SJCRH30 (cell line): Measurements from ENCODE around the gene RASL12. TPM values are rescaled to one million over a fixed set of nuclear protein-coding genes. Genes with fewer than 3 reads are reported as not detected.
"Not testable (repeated sequence)": the region's sequence is repeated elsewhere in the genome, so short reads cannot be mapped to it uniquely, and the experiment has no call there.

Experiments used
- DNase-seq, 2 experiments: peaks; one replicate each; pipeline ENCODE4 v3.0.0-alpha.2; 2015 to 2020
- H3K27ac ChIP-seq: fragments of 250-450 bp; sonication (Bioruptor Pico); 2 replicates; pipeline ENCODE4 v1.5.1; 2020; ENCODE audit warnings: mild to moderate bottlenecking, moderate library complexity
- H3K27me3 ChIP-seq: fragments of 250-450 bp; sonication (Bioruptor Pico); 2 replicates; pipeline ENCODE4 v1.5.1; 2020; ENCODE audit warnings: mild to moderate bottlenecking, moderate library complexity
- H3K36me3 ChIP-seq: fragments of 250-450 bp; sonication (Bioruptor Pico); 2 replicates; pipeline ENCODE4 v1.5.1; 2020; ENCODE audit warnings: mild to moderate bottlenecking, moderate library complexity
- H3K4me1 ChIP-seq: fragments of 250-450 bp; sonication (Bioruptor Pico); 2 replicates; pipeline ENCODE4 v1.5.1; 2020; ENCODE audit warnings: mild to moderate bottlenecking, moderate library complexity
- H3K4me3 ChIP-seq: fragments of 250-450 bp; sonication (Bioruptor Pico); 2 replicates; pipeline ENCODE4 v1.5.1; 2020; ENCODE audit warnings: mild to moderate bottlenecking, moderate library complexity
- H3K9me3 ChIP-seq: fragments of 250-450 bp; sonication (Bioruptor Pico); replicated peaks from 2 replicates; pipeline ENCODE4 v1.5.1; 2020; ENCODE audit warnings: mild to moderate bottlenecking, moderate library complexity
- total RNA-seq: library from RNA; depleted of rRNA; stranded (reverse); fragments of >200 nt; shearing (Covaris generic); gene quantifications from 2 replicates; pipeline ENCODE4 v1.2.3, GENCODE V29; 2014

RASL12 gene
- total RNA-seq, 1 experiment from 2014 or later, result not detected

- Histone ChIP-seq H3K27ac (no peak overlapping the region), H3K9me3 (no peaks in the 10 kb centered on the region), H3K4me1 (peaks cover 31% of the 10 kb centered on the region), H3K27me3 (no peaks in the 10 kb centered on the region), H3K36me3 (no peaks in the 10 kb centered on the region), H3K4me3 (no peak overlapping the region)
- DNase-seq, result no peak
Measured at GRCh38 chr15:65058394-65059368, 9.1 kb downstream of the RASL12 start.

- peaks cover 31% of the 10 kb centered on the region for H3K4me1 ChIP-seq
- no peak overlapping the region for H3K4me3 ChIP-seq
- H3K27ac ChIP-seq, result no peak overlapping the region
- no peaks in the 10 kb centered on the region for H3K9me3 ChIP-seq
- H3K27me3 ChIP-seq, result no peaks in the 10 kb centered on the region
- no peaks in the 10 kb centered on the region for H3K36me3 ChIP-seq
- no peak for DNase-seq
Measured at GRCh38 chr15:65057549-65057940, 10.2 kb downstream of the RASL12 start.

GRCh38 chr15:65056868-65057548 lies 10.8 kb downstream of the RASL12 start:
- no peaks in the 10 kb centered on the region for H3K27me3 ChIP-seq
- no peak for DNase-seq
- no peaks in the 10 kb centered on the region for H3K9me3 ChIP-seq
- no peaks in the 10 kb centered on the region for H3K36me3 ChIP-seq
- no peak overlapping the region for H3K27ac ChIP-seq
- H3K4me1 ChIP-seq, result peaks cover 31% of the 10 kb centered on the region
- H3K4me3 ChIP-seq, result no peak overlapping the region

GRCh38 chr15:65056106-65056505 lies 11.7 kb downstream of the RASL12 start:
- H3K9me3 ChIP-seq, result no peaks in the 10 kb centered on the region
- no peak overlapping the region for H3K27ac ChIP-seq
- H3K27me3 ChIP-seq, result no peaks in the 10 kb centered on the region
- no peak for DNase-seq
- H3K36me3 ChIP-seq, result no peaks in the 10 kb centered on the region
- no peak overlapping the region for H3K4me3 ChIP-seq
- H3K4me1 ChIP-seq, result peaks cover 31% of the 10 kb centered on the region

GRCh38 chr15:65055201-65055870 lies 12.5 kb downstream of the RASL12 start:
- H3K9me3 ChIP-seq, result no peaks in the 10 kb centered on the region
- DNase-seq, result peak; percentile 65 to 66
- H3K36me3 ChIP-seq, result no peaks in the 10 kb centered on the region
- no peaks in the 10 kb centered on the region for H3K27me3 ChIP-seq
- peaks cover 31% of the 10 kb centered on the region for H3K4me1 ChIP-seq
- no peak overlapping the region for H3K4me3 ChIP-seq
- H3K27ac ChIP-seq, result peak overlapping the region; percentile 13; the same call in 1 of the 2 replicates

- H3K36me3 ChIP-seq, result no peaks in the 10 kb centered on the region
- no peak overlapping the region; the same call in 1 of the 2 replicates for H3K27ac ChIP-seq
- H3K4me3 ChIP-seq, result no peak overlapping the region
- DNase-seq, result peak; percentile 81 to 89
- H3K9me3 ChIP-seq, result no peaks in the 10 kb centered on the region
- H3K4me1 ChIP-seq, result peaks cover 34% of the 10 kb centered on the region
- no peaks in the 10 kb centered on the region for H3K27me3 ChIP-seq
Measured at GRCh38 chr15:65054333-65055200, 13.2 kb downstream of the RASL12 start.

- no peak for DNase-seq
- no peaks in the 10 kb centered on the region for H3K36me3 ChIP-seq
- H3K4me1 ChIP-seq, result peaks cover 35% of the 10 kb centered on the region
- no peaks in the 10 kb centered on the region for H3K9me3 ChIP-seq
- H3K27ac ChIP-seq, result no peak overlapping the region
- no peak overlapping the region for H3K4me3 ChIP-seq
- H3K27me3 ChIP-seq, result no peaks in the 10 kb centered on the region
Measured at GRCh38 chr15:65052956-65053355, 14.8 kb downstream of the RASL12 start.

GRCh38 chr15:65051266-65051665 lies 16.5 kb downstream of the RASL12 start:
- Histone ChIP-seq H3K9me3 (no peaks in the 10 kb centered on the region), H3K4me3 (no peak overlapping the region), H3K27ac (no peak overlapping the region), H3K36me3 (no peaks in the 10 kb centered on the region), H3K4me1 (peaks cover 22% of the 10 kb centered on the region), H3K27me3 (no peaks in the 10 kb centered on the region)
- peak; percentile 40 to 60 for DNase-seq

- no peak overlapping the region for H3K4me3 ChIP-seq
- no peaks in the 10 kb centered on the region for H3K9me3 ChIP-seq
- no peak for DNase-seq
- H3K4me1 ChIP-seq, result peaks cover 18% of the 10 kb centered on the region
- no peak overlapping the region for H3K27ac ChIP-seq
- no peaks in the 10 kb centered on the region for H3K36me3 ChIP-seq
- H3K27me3 ChIP-seq, result no peaks in the 10 kb centered on the region
Measured at GRCh38 chr15:65050270-65050669, 17.5 kb downstream of the RASL12 start.

- H3K4me3 ChIP-seq, result peak overlapping the region; percentile 19
Measured at GRCh38 chr15:65049418-65049840, 18.4 kb downstream of the RASL12 start.

GRCh38 chr15:65048241-65048640 lies 19.6 kb downstream of the RASL12 start:
- Histone ChIP-seq H3K36me3 (no peaks in the 10 kb centered on the region), H3K4me1 (peaks cover 13% of the 10 kb centered on the region), H3K27me3 (no peaks in the 10 kb centered on the region), H3K9me3 (no peaks in the 10 kb centered on the region), H3K4me3 (no peak overlapping the region), H3K27ac (no peak overlapping the region)
- no peak for DNase-seq

More at GRCh38 chr15:65049418-65049840, 18.4 kb downstream of the RASL12 start:
- H3K4me1 ChIP-seq, result peaks cover 14% of the 10 kb centered on the region
- no peaks in the 10 kb centered on the region for H3K27me3 ChIP-seq
- H3K9me3 ChIP-seq, result no peaks in the 10 kb centered on the region
- H3K27ac ChIP-seq, result no peak overlapping the region
- no peaks in the 10 kb centered on the region for H3K36me3 ChIP-seq
- peak; percentile 99 to 100 for DNase-seq

- no peaks in the 10 kb centered on the region for H3K36me3 ChIP-seq
- H3K4me1 ChIP-seq, result peaks cover 13% of the 10 kb centered on the region
- H3K9me3 ChIP-seq, result no peaks in the 10 kb centered on the region
- peak; percentile 77 to 89 for DNase-seq
- H3K4me3 ChIP-seq, result no peak within 1 kb of the TSS
- H3K27ac ChIP-seq, result no peak within 1 kb of the TSS
- no peaks in the 10 kb centered on the region for H3K27me3 ChIP-seq
Measured at GRCh38 chr15:65044724-65045481, 22.9 kb downstream of the RASL12 start, which contains the start of gene SLC51B. TSS of gene SLC51B (plus strand) at chr15:65045387. CDS start at chr15:65050005, 4,618 bp downstream.

- not testable (repeated sequence) for H3K27me3 ChIP-seq, H3K36me3 ChIP-seq, H3K4me3 ChIP-seq, H3K9me3 ChIP-seq, H3K4me1 ChIP-seq, DNase-seq, H3K27ac ChIP-seq
Measured at GRCh38 chr15:65044218-65044617, 23.6 kb downstream of the RASL12 start.
